DMS153 (cell line): ENCODE data around the gene TTLL11.

Experiments used
- DNase-seq: peaks from one replicate; lab custom pipeline; 2025; lab: John Stamatoyannopoulos, UW

Gene TTLL11

GRCh38 chr9:121852651-121853616, 240.2 kb downstream of the TTLL11 start:
- no peak for DNase-seq

- no peak for DNase-seq
Measured at GRCh38 chr9:121852241-121852640, 240.9 kb downstream of the TTLL11 start.

- no peak for DNase-seq
Measured at GRCh38 chr9:121851641-121852091, 241.4 kb downstream of the TTLL11 start.

- DNase-seq: no peak
Measured at GRCh38 chr9:121850366-121850765, 242.7 kb downstream of the TTLL11 start.

GRCh38 chr9:121849554-121849953, 243.6 kb downstream of the TTLL11 start:
- DNase-seq: no peak

- no peak for DNase-seq
Measured at GRCh38 chr9:121844562-121844961, 248.5 kb downstream of the TTLL11 start.

GRCh38 chr9:121844098-121844497, 249.0 kb downstream of the TTLL11 start:
- peak; percentile 70 for DNase-seq

GRCh38 chr9:121842612-121842978, 250.5 kb downstream of the TTLL11 start:
- no peak for DNase-seq

- DNase-seq: no peak
Measured at GRCh38 chr9:121841771-121842611, 251.1 kb downstream of the TTLL11 start.

- no peak for DNase-seq
Measured at GRCh38 chr9:121840838-121841760, 252.0 kb downstream of the TTLL11 start.

GRCh38 chr9:121839726-121840500, 253.2 kb downstream of the TTLL11 start:
- no peak for DNase-seq

- DNase-seq: no peak
Measured at GRCh38 chr9:121838746-121839669, 254.1 kb downstream of the TTLL11 start.

- no peak for DNase-seq
Measured at GRCh38 chr9:121837113-121837961, 255.8 kb downstream of the TTLL11 start.

- DNase-seq: no peak
Measured at GRCh38 chr9:121836366-121836885, 256.7 kb downstream of the TTLL11 start.

GRCh38 chr9:121835587-121836365, 257.3 kb downstream of the TTLL11 start:
- DNase-seq: peak; percentile 12

- no peak for DNase-seq
Measured at GRCh38 chr9:121833061-121833460, 260.0 kb downstream of the TTLL11 start.

GRCh38 chr9:121831869-121832268, 261.2 kb downstream of the TTLL11 start:
- no peak for DNase-seq
